Jurkat, Clone E6-1 (cell line): ENCODE results near the gene TSHZ3.

Experiments
- DNase-seq: peaks from one replicate; pipeline ENCODE4 v3.0.0-alpha.2; 2011; ENCODE audit warnings: low read depth, low spot score
- H3K4me3 ChIP-seq: 2 replicates; pipeline ENCODE4 v1.5.1; 2011; ENCODE audit warnings: mild to moderate bottlenecking, low read length, control low read depth, moderate library complexity

TSHZ3 gene

GRCh38 chr19:31300422-31300821 lies 48.8 kb downstream of the TSHZ3 start:
- H3K4me3 ChIP-seq = no peak overlapping the region
- no peak for DNase-seq

- no peak for DNase-seq
- H3K4me3 ChIP-seq = no peak overlapping the region
Observed at GRCh38 chr19:31299665-31300064, 49.6 kb downstream of the TSHZ3 start.

GRCh38 chr19:31297991-31298390 lies 51.2 kb downstream of the TSHZ3 start:
- H3K4me3 ChIP-seq = no peak overlapping the region
- DNase-seq = no peak

GRCh38 chr19:31296741-31297390 lies 52.4 kb downstream of the TSHZ3 start:
- no peak for DNase-seq
- no peak overlapping the region for H3K4me3 ChIP-seq

DNA sequence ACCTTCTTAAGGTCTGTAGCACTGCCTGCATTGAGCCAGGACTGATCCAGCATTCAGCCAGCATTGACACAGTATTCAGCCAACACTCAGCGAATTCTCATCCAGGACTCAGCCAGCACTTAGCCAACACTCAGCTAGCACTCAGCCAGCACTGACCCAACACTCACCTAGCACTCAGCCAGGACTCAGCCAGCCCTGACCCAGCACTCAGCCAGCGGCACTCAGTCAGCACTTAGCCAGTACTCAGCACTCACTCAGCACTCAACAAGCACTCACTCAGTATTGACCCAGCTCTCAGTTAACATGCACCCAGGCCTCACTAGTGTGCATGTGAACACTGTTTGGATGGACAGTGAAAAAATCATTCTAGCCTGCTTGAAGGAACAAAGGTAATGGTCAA lies 55.0 kb downstream of the TSHZ3 start:
- H3K4me3 ChIP-seq = no peak overlapping the region

DNA sequence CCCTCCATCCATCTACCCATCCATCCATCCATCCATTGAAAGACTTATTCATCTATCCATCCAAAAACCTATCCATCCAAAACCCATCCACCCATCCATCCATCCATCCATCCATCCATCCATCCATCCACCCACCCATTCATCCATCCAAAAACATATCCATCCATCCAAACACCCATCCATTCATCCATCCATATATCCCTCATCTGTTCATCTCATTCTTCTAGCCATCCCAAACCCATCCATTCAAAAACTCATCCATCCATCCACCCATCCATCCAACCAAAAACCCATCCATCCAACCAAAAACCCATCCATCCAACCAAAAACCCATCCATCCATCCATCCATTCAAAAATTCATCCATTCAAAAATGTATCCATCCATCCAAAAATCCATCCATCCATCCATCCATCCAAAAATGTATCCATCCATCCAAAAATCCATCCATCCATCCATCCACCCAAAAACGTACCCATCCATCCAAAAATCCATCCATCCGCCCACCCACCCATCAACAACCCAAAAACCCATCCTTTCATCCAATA lies 56.5 kb downstream of the TSHZ3 start:
- no peak overlapping the region for H3K4me3 ChIP-seq
- no peak for DNase-seq

More for the DNA sequence above, 55.0 kb downstream of the TSHZ3 start:
- no peak for DNase-seq

DNA sequence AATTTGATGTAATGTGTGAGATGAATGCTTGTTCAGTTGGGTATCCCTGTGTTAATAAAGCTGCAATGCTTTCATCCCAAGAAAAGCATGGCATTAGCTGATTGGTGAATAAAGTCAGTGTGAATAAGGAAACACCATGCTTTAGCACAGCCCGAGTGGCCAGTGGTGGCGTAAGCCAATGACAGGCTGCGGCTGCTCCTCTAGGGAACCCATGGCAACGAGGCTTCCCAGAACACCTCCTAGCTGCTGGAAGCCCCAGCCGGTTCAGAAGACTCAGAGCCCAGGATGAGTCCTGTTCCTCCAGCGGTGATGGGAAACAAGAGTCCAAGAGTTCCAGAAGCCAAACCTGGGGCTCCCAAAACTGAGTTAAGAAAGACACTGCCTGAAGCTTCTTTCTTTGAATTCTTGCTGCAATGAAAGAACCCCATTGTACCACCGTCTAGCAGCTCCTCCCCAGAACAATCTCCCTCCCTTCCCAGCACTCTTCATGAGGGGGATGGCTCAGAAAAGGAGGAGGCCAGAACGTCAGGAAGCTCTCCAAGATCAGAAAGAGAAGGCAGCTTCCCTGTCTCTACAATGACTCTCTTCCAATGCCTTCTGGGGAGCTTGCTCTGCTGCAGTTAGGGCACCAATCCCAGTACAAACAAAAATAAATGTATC lies 58.2 kb downstream of the TSHZ3 start:
- no peak overlapping the region for H3K4me3 ChIP-seq
- no peak for DNase-seq

DNA sequence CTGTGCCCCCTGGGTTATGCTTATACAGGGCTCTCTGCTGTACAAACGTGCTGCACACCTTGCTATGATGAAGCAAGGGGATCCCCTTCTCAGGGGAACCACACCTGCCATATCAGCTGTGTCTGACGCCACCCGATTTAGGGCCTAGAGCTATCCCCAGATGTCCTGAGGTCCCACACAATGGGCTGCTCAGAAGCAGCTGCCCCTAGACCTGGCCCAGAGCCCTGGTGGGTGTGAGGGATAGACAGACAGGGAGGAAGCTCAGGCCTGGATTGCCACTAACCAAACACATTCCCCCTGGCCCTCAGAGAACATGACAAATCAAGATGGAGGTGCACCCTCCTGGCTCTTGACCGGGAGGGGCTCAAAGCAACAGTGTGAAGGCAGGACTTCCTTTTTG lies 59.3 kb downstream of the TSHZ3 start:
- H3K4me3 ChIP-seq = no peak overlapping the region

DNA sequence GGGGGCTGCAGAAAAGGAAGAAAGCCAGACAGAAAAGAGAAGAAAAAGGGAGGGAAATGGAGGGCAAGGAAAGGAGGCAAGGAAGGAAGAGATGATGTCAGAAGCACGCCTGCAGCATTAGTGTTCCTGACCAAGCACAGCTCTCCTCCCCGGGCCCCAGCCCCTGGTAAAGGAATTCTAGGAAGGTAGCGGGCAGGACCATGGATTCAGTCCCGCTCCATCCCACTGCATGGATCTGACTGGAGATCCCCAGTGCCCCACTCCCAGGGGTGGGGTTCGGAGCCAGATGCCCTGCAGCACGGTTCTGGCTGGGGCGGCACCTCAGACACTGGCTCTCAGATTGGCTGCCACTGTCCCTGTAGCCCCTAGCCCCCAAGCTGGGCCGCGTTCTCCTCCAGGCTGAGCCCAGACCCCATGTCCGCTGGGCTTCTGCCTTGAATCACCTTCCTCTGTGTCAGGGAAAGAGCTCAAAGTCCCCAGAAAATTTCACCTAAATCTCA lies 59.8 kb downstream of the TSHZ3 start:
- DNase-seq = no peak

More for the DNA sequence above, 59.3 kb downstream of the TSHZ3 start:
- DNase-seq = no peak

GRCh38 chr19:31286491-31286890 lies 62.7 kb downstream of the TSHZ3 start:
- no peak overlapping the region for H3K4me3 ChIP-seq
- no peak for DNase-seq

More for the DNA sequence above, 59.8 kb downstream of the TSHZ3 start:
- H3K4me3 ChIP-seq = no peak overlapping the region

DNA sequence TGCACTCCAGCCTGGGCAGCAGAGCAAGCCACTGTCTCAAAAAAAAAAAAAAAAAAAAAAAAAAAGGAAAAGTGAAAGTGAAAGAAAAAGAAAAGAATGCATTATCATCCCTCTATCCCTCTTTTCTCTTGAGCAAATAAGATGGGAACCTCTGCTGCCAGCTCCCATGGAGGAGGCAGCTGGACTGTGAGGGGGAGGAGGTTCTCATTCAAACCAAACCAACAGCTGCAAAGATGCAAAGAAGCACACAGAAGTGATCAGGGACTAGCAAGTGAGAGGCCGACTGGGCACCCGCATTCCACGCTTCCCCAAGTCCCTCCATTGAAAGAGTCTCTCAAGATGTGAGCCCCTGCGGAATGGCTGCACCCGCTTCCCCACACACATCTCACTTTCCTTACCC lies 63.5 kb downstream of the TSHZ3 start:
- no peak for DNase-seq
- H3K4me3 ChIP-seq = no peak overlapping the region

DNA sequence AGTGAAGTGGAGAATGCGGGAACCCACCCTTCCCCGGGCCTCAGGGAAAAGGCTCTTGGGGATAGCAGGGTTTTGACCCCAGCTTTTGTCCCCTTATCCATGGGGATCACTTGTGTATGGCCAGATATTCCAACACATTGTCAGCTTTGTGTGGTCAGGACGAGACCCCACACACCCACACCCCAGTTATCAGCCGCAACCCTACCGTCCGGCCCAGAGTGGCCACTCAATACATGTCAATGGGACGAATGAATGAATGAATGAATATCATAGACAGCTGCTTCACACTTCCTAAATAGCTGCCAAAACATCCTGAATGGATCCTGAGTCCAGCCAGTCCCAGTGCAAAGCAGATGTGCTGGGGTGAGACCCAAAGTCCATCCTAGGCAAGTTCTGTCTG lies 64.6 kb downstream of the TSHZ3 start:
- no peak for DNase-seq
- H3K4me3 ChIP-seq = no peak overlapping the region

- DNase-seq = no peak
- H3K4me3 ChIP-seq = no peak overlapping the region
Observed at GRCh38 chr19:31283701-31284100, 65.5 kb downstream of the TSHZ3 start.

DNA sequence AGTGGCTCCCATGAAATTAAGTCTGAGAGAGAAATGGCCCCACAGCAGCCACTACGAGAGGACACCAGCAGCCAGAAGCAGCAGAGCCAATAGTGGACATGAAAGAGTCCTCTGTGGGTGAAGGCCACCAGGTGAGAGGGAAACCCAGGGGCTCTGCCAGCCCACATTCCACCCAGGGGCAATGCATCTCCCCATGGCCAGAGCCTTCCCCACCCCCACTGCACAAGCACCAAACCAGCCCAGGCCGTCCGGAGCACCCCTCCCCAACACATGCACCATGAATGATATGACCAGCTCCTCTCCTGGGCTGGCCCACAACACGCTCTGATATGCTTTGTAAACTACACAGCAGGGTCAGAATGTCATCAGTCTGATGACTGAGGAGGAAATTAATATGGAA lies 66.9 kb downstream of the TSHZ3 start:
- no peak for DNase-seq
- H3K4me3 ChIP-seq = no peak overlapping the region

DNA sequence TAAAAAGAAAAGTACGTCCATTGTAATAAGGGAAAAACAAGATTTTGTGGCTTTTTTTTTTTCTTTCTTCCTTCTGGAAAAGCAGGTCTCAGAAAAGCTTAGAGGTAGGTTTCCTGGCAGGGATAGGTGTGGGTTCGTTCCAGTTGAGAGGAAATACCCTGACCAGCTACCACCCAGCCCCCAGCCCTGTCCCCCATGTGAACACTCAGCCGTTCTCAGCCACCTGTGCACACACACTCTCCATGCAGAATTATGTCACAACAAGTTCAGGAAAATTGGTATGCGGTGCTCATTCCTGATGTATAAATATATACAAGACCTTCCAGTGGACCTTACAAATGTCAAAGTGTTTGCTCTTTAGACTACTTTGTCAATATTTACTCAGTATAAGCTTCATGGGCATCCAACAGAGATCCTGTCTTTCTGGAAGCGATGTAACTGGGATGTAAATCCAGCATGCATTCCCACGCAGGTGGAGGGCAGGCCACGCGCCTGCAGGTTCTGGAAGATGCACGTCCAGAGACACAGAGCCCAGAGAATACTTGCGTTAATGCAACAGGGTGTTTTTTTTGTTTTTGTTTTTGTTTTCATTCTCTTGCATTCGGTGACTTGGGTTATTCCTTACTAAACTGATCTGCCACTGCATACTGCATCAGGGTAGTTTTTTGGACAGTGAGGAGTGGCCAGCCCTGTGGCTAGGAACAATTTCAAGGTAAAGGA lies 68.8 kb downstream of the TSHZ3 start:
- H3K4me3 ChIP-seq = no peak overlapping the region
- DNase-seq = no peak

- no peak overlapping the region for H3K4me3 ChIP-seq
- DNase-seq = no peak
Observed at GRCh38 chr19:31279436-31279765, 69.8 kb downstream of the TSHZ3 start.

DNA sequence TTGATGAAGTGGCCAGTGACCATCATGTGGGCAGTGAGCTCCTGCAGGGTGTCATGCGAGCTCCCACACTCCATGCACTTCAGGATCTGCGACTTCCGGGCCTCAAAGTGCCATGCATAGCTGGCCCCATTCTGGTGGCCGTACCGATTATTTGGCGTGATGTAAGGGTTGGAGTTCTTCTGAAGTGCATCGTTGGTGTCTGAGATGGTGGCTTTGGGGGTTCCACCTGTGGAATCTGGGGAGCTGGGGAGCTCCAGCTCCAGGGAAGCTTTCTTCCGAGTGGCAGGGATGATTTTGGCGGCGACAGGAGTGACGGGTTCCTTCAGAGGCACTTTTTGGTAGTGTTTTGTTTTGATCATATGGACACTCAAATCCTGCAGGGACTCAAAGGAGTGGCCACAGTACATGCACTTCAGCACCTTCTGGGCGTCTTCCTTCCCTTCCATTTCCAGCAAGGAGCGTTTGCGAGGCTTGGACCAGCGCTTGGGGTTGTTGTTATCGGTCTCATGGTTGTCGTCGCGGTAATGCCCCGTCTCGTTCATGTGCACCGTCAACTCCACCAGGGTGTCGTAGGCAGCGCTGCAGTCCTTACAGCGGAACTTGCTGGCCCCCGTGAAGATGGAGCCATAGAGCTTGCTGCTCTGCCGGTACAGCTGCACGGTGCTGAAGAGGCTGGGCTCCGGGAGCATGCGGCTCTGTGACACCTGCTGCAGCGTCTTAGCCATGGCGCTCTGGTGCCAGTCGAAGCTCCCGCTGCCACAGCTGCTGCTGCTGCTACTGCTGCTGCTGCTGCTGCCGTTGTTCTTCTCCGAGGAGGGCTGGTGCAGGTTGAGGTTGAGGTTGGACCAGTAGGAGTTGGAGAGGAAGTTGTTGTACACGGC lies 70.4 kb downstream of the TSHZ3 start:
- DNase-seq = no peak

DNA sequence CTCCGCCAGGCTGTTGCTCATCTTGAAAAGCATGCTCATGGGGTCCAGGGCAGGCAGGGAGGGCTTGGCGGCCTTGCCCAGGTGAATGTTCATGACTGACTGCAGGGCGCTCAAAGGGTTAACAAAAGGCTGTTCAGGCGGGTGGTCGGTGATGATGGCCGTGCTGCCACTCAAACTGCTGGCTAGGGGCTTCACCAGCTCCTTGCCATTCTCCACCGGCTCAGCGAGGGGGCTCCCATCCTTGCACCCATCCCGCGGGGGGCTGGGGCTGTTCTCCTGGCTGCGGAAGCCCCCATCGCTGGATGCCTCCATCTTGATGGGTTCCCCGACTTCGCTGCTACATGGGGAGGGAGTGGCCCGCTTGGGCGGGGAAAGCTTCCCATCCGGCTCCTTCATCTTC lies 71.7 kb downstream of the TSHZ3 start:
- no peak for DNase-seq
- H3K4me3 ChIP-seq = no peak overlapping the region

More for the DNA sequence above, 70.4 kb downstream of the TSHZ3 start:
- H3K4me3 ChIP-seq = no peak overlapping the region

DNA sequence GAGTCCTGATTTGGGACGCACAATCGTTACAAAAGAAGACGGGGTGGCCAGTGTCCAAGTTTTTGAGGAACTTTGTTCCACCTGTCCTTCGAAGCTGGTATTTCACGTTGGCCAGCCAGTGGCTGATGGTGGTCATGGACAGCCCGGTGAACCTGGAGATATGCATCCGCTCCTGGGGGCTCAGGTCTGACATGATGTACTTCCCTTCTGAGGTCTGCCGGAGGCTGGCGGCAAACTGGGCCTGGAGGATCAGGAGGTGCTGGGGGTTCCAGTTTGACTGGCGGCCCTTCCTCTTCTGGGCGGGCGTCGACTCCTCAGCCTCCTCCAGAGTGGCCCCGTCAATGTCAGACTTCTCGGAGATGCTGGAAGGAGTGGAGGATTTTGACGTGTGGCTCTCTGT lies 72.4 kb downstream of the TSHZ3 start:
- no peak overlapping the region for H3K4me3 ChIP-seq
- no peak for DNase-seq
